Skeletal muscle cell (primary cell): ENCODE measurements around the gene RIMS4.
A peak's percentile ranks its signal among the peaks of the same experiment; 100 is the strongest.

Experiments used
- DNase-seq: peaks from one replicate; pipeline ENCODE4 v3.0.0-alpha.2; 2010; ENCODE audit warnings: low read depth
- H3K4me3 ChIP-seq: 2 replicates; pipeline ENCODE4 v1.5.1; 2011; ENCODE audit warnings: low read depth, mild to moderate bottlenecking, control low read depth, low read length, moderate library complexity

RIMS4 gene

GRCh38 chr20:44730441-44730840 lies 79.9 kb downstream of the RIMS4 start:
- peak; percentile 67 for DNase-seq
- no peak overlapping the region for H3K4me3 ChIP-seq

- H3K4me3 ChIP-seq, result no peak overlapping the region
- peak; percentile 74 for DNase-seq
Measured at GRCh38 chr20:44728801-44729443, 81.4 kb downstream of the RIMS4 start.

DNA sequence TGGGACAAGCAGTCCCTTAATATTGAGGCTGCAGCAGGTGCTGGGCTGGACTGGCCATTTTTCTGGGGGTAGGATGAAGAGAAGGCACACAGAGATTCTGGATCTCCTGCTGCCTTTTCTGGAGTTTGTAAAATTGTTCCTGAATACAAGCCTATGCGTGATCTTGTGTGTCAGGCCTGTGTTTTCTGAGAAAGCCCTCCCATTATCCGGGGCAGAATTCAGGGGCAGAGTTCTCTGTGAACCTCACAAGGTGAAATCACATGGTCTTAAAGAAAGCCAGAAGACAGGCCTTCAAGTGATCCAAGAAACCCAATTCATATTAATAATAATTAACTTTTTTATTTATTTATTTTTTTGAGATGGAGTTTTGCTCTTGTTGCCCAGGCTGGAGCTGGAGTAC lies 82.7 kb downstream of the RIMS4 start:
- no peak overlapping the region for H3K4me3 ChIP-seq
- no peak for DNase-seq

- DNase-seq, result no peak
- no peak overlapping the region for H3K4me3 ChIP-seq
Measured at GRCh38 chr20:44727039-44727438, 83.3 kb downstream of the RIMS4 start.

DNA sequence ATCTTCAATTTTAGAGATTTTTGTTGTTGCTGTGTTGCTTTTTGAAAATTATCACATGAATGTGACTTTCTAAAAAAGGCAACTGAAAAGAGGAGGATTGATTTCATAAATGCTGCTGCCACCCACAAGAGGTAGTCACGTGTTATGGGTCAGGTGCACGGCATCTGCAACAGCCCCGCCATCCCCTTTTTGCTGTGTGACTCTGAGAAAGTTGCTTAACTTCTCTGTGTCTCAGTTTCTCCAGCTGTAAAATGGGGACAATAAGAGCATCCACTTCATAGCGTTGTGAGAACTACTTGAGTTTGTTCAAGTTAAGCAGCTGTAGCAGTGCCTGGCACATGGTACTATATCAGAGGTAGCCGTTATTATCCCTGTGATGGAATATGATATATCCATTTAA lies 84.5 kb downstream of the RIMS4 start:
- no peak overlapping the region for H3K4me3 ChIP-seq
- no peak for DNase-seq

DNA sequence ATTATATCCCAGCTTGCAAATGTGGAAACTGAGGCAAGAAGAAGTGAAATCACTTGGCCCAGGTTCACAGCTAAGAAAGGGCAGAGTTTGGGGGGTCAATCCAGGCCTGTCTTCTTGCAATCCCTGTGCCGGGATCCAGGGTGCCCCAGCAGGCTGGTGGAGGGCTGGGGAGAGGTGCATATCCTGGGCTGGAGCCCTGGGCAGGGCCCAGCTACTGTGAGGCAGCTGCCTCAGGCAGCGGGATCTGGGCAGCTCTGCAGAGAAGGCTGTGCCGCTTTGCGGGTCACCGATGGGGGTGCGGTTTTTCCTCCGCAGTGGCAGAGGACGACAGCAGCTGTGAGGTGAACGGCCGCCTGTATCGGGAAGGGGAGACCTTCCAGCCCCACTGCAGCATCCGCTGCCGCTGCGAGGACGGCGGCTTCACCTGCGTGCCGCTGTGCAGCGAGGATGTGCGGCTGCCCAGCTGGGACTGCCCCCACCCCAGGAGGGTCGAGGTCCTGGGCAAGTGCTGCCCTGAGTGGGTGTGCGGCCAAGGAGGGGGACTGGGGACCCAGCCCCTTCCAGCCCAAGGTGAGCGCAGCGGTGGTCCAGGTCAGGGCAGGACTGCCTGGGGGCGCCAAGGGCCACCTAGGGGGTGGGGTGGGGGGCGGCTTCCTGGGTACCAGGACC lies 85.8 kb downstream of the RIMS4 start:
- no peak overlapping the region for H3K4me3 ChIP-seq
- no peak for DNase-seq

GRCh38 chr20:44723798-44724362 lies 86.5 kb downstream of the RIMS4 start:
- no peak for DNase-seq
- H3K4me3 ChIP-seq, result no peak overlapping the region

DNA sequence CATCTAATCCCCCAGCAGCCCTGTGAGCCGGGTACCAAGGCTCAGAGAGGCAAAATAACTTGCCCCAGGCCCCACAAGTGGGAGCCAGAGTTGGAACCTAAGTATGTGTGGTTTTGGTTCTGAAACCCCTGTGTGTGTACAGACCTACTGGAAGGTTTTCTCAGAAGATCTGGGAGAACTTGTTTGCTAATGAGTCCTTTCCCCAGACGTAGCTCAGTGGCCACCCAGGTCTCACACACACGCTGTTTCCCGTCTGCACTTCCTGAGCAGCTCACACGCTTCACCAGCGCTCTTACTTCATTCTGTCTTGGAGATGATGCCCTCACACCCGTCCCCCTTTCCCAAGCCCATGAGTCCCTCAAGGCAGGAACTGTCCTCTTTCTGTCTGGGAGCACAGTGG lies 87.0 kb downstream of the RIMS4 start:
- DNase-seq, result no peak

DNA sequence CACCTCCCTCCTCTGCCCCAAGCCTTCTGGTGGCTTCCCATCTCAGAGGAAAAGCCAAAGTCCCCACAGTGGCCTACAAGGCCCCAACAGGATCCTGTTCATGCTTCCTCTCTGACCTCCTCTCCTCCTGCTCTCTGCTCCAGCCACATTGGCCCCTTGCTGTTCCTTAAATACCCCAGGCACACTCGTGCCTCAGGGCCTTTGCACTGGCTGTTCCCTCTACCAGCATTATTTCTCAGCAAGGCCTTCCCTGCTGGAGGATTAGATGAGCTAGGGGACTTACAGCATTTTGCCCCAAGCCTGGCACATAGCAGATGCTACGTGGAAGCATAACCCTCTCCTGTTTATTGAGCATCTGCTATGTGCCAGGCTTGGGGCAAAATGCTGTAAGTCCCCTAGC lies 87.4 kb downstream of the RIMS4 start:
- no peak overlapping the region for H3K4me3 ChIP-seq
- DNase-seq, result no peak

More for the DNA sequence above, 87.0 kb downstream of the RIMS4 start:
- no peak overlapping the region for H3K4me3 ChIP-seq

DNA sequence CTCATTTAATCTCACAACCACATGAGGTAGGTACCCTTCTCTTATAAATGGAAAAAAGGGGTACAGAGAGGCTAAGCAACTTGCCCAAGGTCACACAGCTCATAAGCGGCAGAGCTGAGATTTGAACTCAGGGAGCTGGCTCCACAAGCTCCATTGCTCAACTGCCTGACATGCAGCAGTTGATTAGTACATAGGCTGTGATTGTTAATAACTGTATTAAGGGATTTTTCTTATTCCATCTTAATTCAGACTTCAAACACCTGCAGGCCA lies 88.6 kb downstream of the RIMS4 start:
- DNase-seq, result no peak
- no peak overlapping the region for H3K4me3 ChIP-seq

GRCh38 chr20:44720997-44721784 lies 89.2 kb downstream of the RIMS4 start:
- DNase-seq, result no peak
- no peak overlapping the region for H3K4me3 ChIP-seq

DNA sequence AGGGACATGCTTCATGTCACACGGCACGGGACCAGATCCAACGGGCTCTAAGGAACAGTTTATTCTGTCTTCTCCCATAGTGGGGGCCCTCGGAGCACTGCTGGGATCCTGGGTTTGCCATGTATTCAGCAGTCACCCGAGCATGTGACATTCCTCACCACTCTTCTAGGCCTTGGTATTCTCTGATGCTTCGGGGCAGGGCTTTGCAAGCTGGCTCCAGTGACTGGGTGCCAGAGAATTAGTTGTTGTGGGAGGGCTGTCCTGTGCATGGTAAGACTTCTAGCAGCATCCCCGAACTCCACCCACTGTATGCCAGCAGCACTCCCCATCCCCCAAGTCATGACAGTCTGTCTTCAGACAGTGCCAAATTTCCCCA lies 89.7 kb downstream of the RIMS4 start:
- no peak overlapping the region for H3K4me3 ChIP-seq
- DNase-seq, result no peak

GRCh38 chr20:44719841-44720240 lies 90.5 kb downstream of the RIMS4 start:
- H3K4me3 ChIP-seq, result no peak overlapping the region
- no peak for DNase-seq

DNA sequence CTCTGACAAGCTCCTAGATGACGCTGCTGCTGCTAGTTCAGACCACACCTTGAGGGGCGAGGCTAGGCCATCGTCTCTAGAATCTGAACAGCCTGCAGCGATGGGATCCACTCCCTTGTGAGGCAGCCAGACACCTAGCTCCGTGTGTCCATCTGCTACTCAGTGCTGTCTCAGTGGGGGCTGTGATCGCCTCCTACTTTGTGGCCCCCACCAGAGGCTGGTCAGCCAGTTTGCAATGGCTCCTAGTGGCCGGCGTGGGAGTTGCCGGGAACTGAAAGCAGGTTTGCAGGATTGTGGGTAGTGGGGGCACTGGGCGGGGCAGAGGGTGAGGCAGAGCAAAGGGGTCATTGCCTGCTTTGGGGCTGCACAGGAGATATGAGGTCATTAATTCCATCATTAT lies 92.4 kb downstream of the RIMS4 start:
- DNase-seq, result no peak
- H3K4me3 ChIP-seq, result no peak overlapping the region

GRCh38 chr20:44716309-44717106 lies 93.8 kb downstream of the RIMS4 start:
- no peak for DNase-seq
- H3K4me3 ChIP-seq, result no peak overlapping the region

DNA sequence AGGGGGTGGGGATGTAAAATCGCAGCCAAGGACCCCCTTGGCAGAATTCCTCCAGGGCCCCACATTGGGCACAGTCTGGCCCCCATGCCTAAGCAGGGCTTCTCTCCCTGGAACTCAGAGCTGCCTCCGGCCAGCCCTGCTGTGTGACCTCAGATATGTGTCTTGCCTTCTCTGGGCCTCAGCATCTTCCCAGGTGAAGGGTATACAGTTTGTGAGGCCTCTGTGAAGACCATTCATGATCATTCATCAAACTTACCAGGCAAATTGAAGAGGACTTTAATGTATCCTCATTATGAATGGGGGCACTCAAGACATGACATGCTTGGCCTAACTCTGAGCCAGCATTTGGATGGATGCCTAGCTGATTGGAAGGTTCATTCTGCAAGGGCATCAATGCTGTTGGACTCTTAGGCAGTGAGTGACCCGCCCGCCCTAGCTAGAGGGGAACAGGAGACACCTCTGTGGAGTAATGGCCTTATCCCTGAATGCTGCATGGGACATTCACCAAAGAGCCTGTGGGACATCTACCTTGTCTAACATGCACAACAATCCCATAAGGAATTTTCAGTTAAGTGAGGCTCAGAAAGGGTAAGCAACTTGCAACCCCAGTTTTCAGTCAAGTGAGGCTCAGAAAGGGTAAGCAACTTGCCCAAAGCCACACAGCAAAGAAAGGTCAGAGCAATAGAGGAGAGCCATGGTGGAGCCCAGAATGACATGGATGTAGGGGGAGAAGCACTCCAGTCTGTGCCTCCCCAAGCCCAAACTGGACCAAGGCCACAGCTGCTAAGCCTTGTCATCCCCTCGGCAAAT lies 94.6 kb downstream of the RIMS4 start:
- no peak for DNase-seq
- H3K4me3 ChIP-seq, result no peak overlapping the region

DNA sequence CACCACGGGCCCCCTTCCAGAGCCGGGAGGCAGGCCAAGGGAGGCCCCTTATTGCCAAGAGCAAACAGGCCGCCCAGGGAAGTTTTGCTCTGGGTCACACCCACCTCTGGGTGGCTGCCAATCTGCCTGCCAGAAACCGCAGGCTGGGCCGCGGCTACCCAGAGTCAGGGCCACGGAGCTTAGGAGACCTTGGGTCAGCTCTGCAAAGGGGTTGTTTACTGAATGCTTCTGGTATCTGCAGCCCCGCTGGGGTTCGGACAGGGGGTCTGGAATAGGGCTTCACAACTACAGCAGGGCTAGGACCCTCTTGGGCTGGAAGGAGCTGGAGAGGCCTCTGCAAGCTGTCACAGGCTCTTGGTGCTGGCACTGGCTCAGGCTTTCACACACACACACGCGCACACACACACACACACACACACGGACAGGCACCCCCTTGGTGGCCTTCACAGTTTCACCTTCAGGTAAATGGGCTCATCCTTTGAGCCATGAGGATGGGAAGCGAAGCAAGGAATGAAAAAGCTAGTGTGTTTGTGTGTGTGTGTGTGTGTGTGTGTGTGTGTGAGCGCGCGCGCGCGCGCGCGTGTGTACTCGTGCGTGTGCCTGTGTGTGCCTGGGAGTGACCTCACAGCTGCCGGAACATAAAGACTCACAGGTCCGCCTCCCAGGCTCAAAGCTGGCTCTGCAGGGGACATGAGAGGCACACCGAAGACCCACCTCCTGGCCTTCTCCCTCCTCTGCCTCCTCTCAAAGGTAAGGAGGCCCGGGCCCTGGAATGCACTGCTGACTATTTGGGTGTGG lies 95.4 kb downstream of the RIMS4 start, which contains the start of gene CCN5:
TSS of gene CCN5 (plus strand) at position 669 of the 798 bp plus-strand sequence. CDS start at position 691, 22 bp downstream.
- DNase-seq, result no peak
- no peak within 1 kb of the TSS for H3K4me3 ChIP-seq

DNA sequence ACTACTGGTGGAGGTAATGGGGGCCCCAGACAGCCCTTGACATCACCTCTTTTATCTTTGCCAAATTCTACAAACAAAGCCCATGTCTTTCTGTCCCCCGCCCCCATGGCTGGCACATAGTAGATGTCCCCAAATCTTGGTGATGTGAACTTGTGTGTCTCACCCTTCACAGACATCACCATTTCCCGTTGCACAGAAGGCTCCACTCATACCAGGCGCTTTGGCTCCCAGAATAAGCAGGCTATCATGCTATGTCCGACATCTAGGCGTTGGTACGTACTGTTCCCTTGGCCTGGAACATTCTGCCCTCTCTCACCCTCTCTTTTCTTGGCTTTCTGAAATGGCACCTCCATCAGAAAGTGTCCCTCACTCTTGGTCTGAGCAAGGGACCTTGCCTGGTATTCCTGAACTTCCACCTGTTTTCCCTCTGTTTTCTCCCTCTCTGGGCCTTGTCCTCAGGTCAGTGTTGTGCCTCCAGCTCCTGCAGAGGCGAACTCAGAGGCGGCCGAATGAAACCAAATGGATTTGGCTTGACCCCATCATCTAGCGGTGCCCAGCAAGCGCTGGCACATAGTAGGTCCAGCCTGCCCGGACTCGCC lies 96.1 kb downstream of the RIMS4 start:
- DNase-seq, result no peak
- H3K4me3 ChIP-seq, result no peak overlapping the region
